ENCODE measurements around the gene ABCA8. TPM values are rescaled to one million over a fixed set of nuclear protein-coding genes. Genes with fewer than 3 reads are reported as not detected.

ABCA8 gene
- polyA plus RNA-seq, 3 donors = not detected

GRCh38 chr17:68910251-68910705 is 44.9 kb downstream of the ABCA8 start:
- Histone ChIP-seq H3K79me2 (ENCODE audit: insufficient read depth, low read length) (no peaks in the 10 kb centered on the region), H3K4me3 (replicated peaks in 1 of 3; ENCODE audit: low read depth in 2 of 3, low read length in 3 of 3) (no peak overlapping the region), H3K36me3 (replicated peaks in 1 of 2; ENCODE audit: control insufficient read depth in 1 of 2, insufficient read depth in 2 of 2, low read length in 2 of 2) (no peaks in the 10 kb centered on the region), H3K4me2 (replicated peaks; ENCODE audit: extremely low read depth, low read length, poor library complexity, severe bottlenecking) (no peak overlapping the region), H4K20me1 (ENCODE audit: insufficient read depth, low read length) (no peaks in the 10 kb centered on the region), H2AFZ (ENCODE audit: insufficient read depth, low read depth, low read length, poor library complexity, severe bottlenecking) (no peak overlapping the region), H3K9ac (ENCODE audit: insufficient read depth, low read length, poor library complexity, severe bottlenecking) (no peak overlapping the region), H3K9me3 (replicated peaks in 1 of 2; ENCODE audit: control insufficient read depth in 1 of 2, insufficient read depth in 1 of 2, low read length in 2 of 2) (no peaks in the 10 kb centered on the region), H3K27me3 (ENCODE audit: control insufficient read depth in 2 of 2, insufficient read depth in 2 of 2, low read length in 2 of 2) (no peaks in the 10 kb centered on the region), H3K27ac (ENCODE audit: low read depth in 1 of 2, low read length in 2 of 2) (peak overlapping the region in 1 of 2 donors; percentile 30), H3K4me1 (ENCODE audit: control insufficient read depth in 1 of 2, insufficient read depth in 2 of 2, low read length in 2 of 2) (peaks cover 15 to 21% of the 10 kb centered on the region in 2 donors)
- peaks cover 20% of the 10 kb centered on the region for H3K4me1 Mint-ChIP-seq
- H3K4me3 Mint-ChIP-seq = no peak overlapping the region
- H3K9me3 Mint-ChIP-seq = peaks cover 0 to 5% (median 2%) of the 10 kb centered on the region in 7 donors
- peak overlapping the region in 3 of 7 donors; percentile 6 to 46 (median 10) for H3K27ac Mint-ChIP-seq
- peaks cover 0 to 2% (median 0%) of the 10 kb centered on the region in 3 donors for H3K27me3 Mint-ChIP-seq (ENCODE audit: low read depth in 3 of 3)
- WGBS (ENCODE audit: insufficient coverage) = 85% methylated on average over 2 of the region's 5 CpGs
- intact Hi-C loops (cut with micrococcal nuclease) = no loop called here
- no peak for TF ChIP-seq CTCF (IDR thresholded peaks at IDR 0.05)
- no peaks in the 10 kb centered on the region for H3K36me3 Mint-ChIP-seq
- no peak for DNase-seq

- peaks cover 0 to 5% (median 2%) of the 10 kb centered on the region in 7 donors for H3K9me3 Mint-ChIP-seq
- Histone ChIP-seq H3K27ac (ENCODE audit: low read depth in 1 of 2, low read length in 2 of 2) (peak overlapping the region in 1 of 2 donors; percentile 30), H3K36me3 (replicated peaks in 1 of 2; ENCODE audit: control insufficient read depth in 1 of 2, insufficient read depth in 2 of 2, low read length in 2 of 2) (no peaks in the 10 kb centered on the region), H4K20me1 (ENCODE audit: insufficient read depth, low read length) (no peaks in the 10 kb centered on the region), H3K4me3 (replicated peaks in 1 of 3; ENCODE audit: low read depth in 2 of 3, low read length in 3 of 3) (peak overlapping the region in 1 of 3 experiments; percentile 9), H3K4me2 (replicated peaks; ENCODE audit: extremely low read depth, low read length, poor library complexity, severe bottlenecking) (peak overlapping the region; percentile 15), H3K9me3 (replicated peaks in 1 of 2; ENCODE audit: control insufficient read depth in 1 of 2, insufficient read depth in 1 of 2, low read length in 2 of 2) (no peaks in the 10 kb centered on the region), H3K27me3 (ENCODE audit: control insufficient read depth in 2 of 2, insufficient read depth in 2 of 2, low read length in 2 of 2) (no peaks in the 10 kb centered on the region), H2AFZ (ENCODE audit: insufficient read depth, low read depth, low read length, poor library complexity, severe bottlenecking) (no peak overlapping the region), H3K4me1 (ENCODE audit: control insufficient read depth in 1 of 2, insufficient read depth in 2 of 2, low read length in 2 of 2) (peaks cover 15 to 21% of the 10 kb centered on the region in 2 donors), H3K9ac (ENCODE audit: insufficient read depth, low read length, poor library complexity, severe bottlenecking) (no peak overlapping the region), H3K79me2 (ENCODE audit: insufficient read depth, low read length) (no peaks in the 10 kb centered on the region)
- peaks cover 20% of the 10 kb centered on the region for H3K4me1 Mint-ChIP-seq
- WGBS (ENCODE audit: insufficient coverage) = 0% methylated on average over 1 of the region's 1 CpG
- peak; percentile 65 to 75 (median 66) for DNase-seq
- H3K27ac Mint-ChIP-seq = peak overlapping the region; percentile 30 to 85 (median 76)
- H3K27me3 Mint-ChIP-seq (ENCODE audit: low read depth in 3 of 3) = peaks cover 0 to 2% (median 0%) of the 10 kb centered on the region in 3 donors
- H3K4me3 Mint-ChIP-seq = no peak overlapping the region
- H3K36me3 Mint-ChIP-seq = no peaks in the 10 kb centered on the region
- intact Hi-C loops (cut with micrococcal nuclease) = no loop called here
- no peak for TF ChIP-seq CTCF (IDR thresholded peaks at IDR 0.05)
These were observed 46.1 kb downstream of the ABCA8 start for GRCh38 chr17:68909066-68909465.
